ENCODE data around the gene RPP40. TPM values are rescaled to one million over a fixed set of nuclear protein-coding genes. Genes with fewer than 3 reads are reported as not detected.

Gene RPP40
- total RNA-seq, 4 donors from 2014 or later = 1.6 to 8.7 (median 4.6) TPM; not detected in 1

- H3K4me1 ChIP-seq = peaks cover 0 to 2% (median 0%) of the 10 kb centered on the region in 4 donors
- peaks cover 0 to 5% of the 10 kb centered on the region in 2 donors for H3K9me3 ChIP-seq
- H3K36me3 ChIP-seq = no peaks in the 10 kb centered on the region
- no peak overlapping the region for H3K4me3 ChIP-seq
- TF ChIP-seq POLR2AphosphoS5 (IDR thresholded peaks at IDR 0.05) (no peak), EP300 (IDR thresholded peaks at IDR 0.05; ENCODE audit: low read depth) (no peak), POLR2A (IDR thresholded peaks at IDR 0.05) (no peak)
- TF ChIP-seq, protein P1, sequence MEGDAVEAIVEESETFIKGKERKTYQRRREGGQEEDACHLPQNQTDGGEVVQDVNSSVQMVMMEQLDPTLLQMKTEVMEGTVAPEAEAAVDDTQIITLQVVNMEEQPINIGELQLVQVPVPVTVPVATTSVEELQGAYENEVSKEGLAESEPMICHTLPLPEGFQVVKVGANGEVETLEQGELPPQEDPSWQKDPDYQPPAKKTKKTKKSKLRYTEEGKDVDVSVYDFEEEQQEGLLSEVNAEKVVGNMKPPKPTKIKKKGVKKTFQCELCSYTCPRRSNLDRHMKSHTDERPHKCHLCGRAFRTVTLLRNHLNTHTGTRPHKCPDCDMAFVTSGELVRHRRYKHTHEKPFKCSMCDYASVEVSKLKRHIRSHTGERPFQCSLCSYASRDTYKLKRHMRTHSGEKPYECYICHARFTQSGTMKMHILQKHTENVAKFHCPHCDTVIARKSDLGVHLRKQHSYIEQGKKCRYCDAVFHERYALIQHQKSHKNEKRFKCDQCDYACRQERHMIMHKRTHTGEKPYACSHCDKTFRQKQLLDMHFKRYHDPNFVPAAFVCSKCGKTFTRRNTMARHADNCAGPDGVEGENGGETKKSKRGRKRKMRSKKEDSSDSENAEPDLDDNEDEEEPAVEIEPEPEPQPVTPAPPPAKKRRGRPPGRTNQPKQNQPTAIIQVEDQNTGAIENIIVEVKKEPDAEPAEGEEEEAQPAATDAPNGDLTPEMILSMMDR (IDR thresholded peaks at IDR 0.05) = no peak
- intact Hi-C loops (cut with DNase I; ENCODE audit: low total_unique reads) = no loop called here
- in situ Hi-C loops (cut with MboI; ENCODE audit: low pct_ligation_motif_present in 1 of 4, low pct_unique_long_range_greater_than_20kb in 1 of 4, low sequenced_read_pairs in 3 of 4) = no loop called here
- DNase-seq = no peak
- no peaks in the 10 kb centered on the region for H3K27me3 ChIP-seq
- WGBS, 2 donors (ENCODE audit: low coverage in 1 of 2) = 76% methylated on average over 9 of the region's 9 CpGs; no CpG with 5 or more reads in 1 of the 2 donors
- H3K27ac ChIP-seq = no peak overlapping the region
Measured at GRCh38 chr6:5046430-5046829, 42.6 kb upstream of the RPP40 start.

- TF ChIP-seq, protein P1 (IDR thresholded peaks at IDR 0.05) = no peak
- no peak for TF ChIP-seq POLR2A (IDR thresholded peaks at IDR 0.05)
- no peak for TF ChIP-seq EP300 (IDR thresholded peaks at IDR 0.05; ENCODE audit: low read depth)
- no peak for TF ChIP-seq POLR2AphosphoS5 (IDR thresholded peaks at IDR 0.05)
- no peak overlapping the region for H3K27ac ChIP-seq
- WGBS, 2 donors (ENCODE audit: low coverage in 1 of 2) = 63 to 68% methylated on average over 8 of the region's 8 CpGs
- intact Hi-C loops (cut with DNase I; ENCODE audit: low total_unique reads) (no loop called here), in situ Hi-C loops (cut with MboI; ENCODE audit: low pct_ligation_motif_present in 1 of 4, low pct_unique_long_range_greater_than_20kb in 1 of 4, low sequenced_read_pairs in 3 of 4) (no loop called here)
- no peaks in the 10 kb centered on the region for H3K9me3 ChIP-seq
- peaks cover 0 to 2% (median 0%) of the 10 kb centered on the region in 4 donors for H3K4me1 ChIP-seq
- DNase-seq = no peak
- H3K4me3 ChIP-seq = no peak overlapping the region
- H3K36me3 ChIP-seq = no peaks in the 10 kb centered on the region
- H3K27me3 ChIP-seq = no peaks in the 10 kb centered on the region
Measured at GRCh38 chr6:5045416-5045815, 41.6 kb upstream of the RPP40 start.

- in situ Hi-C loops (cut with MboI; ENCODE audit: low pct_ligation_motif_present in 1 of 4, low pct_unique_long_range_greater_than_20kb in 1 of 4, low sequenced_read_pairs in 3 of 4) = no loop called here
- H3K4me3 ChIP-seq = no peak overlapping the region
- 92% methylated on average over 3 of the region's 3 CpGs; no CpG with 5 or more reads in 1 of the 2 donors for WGBS, 2 donors (ENCODE audit: low coverage in 1 of 2)
Measured at GRCh38 chr6:5044866-5045265, 41.0 kb upstream of the RPP40 start.

DNA sequence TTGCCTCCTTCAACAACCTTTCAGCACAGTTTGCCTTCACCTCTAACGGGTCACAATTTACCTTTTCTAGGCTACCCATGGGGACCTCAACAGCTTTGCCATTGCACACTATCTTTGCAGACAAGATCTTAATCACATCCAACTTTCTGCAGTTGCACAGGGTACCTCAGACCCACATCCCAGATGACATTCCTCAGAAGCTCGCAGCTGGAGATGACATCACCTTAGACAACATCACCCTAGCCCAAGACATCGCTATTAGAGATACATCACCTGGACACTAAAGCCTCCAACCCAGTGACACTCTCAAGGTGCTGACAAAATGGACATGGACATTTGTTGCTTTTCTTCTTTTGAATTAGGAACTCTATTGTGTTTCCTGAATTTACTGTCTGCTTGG lies 38.6 kb upstream of the RPP40 start:
- 95 to 100% methylated on average over 2 to 3 of the region's 3 CpGs for WGBS, 2 donors (ENCODE audit: low coverage in 1 of 2)
- no peaks in the 10 kb centered on the region for H3K9me3 ChIP-seq
- no peak overlapping the region for H3K27ac ChIP-seq
- no peak for TF ChIP-seq EP300 (IDR thresholded peaks at IDR 0.05; ENCODE audit: low read depth)
- TF ChIP-seq POLR2A (IDR thresholded peaks at IDR 0.05) = no peak
- TF ChIP-seq POLR2AphosphoS5 (IDR thresholded peaks at IDR 0.05) = no peak
- TF ChIP-seq, protein P1 (IDR thresholded peaks at IDR 0.05) = no peak
- DNase-seq = no peak
- peaks cover 0 to 2% (median 0%) of the 10 kb centered on the region in 4 donors for H3K4me1 ChIP-seq
- in situ Hi-C loops (cut with MboI; ENCODE audit: low pct_ligation_motif_present in 1 of 4, low pct_unique_long_range_greater_than_20kb in 1 of 4, low sequenced_read_pairs in 3 of 4) (no loop called here), intact Hi-C loops (cut with DNase I; ENCODE audit: low total_unique reads) (no loop called here)
- no peaks in the 10 kb centered on the region for H3K27me3 ChIP-seq
- no peak overlapping the region for H3K4me3 ChIP-seq
- no peaks in the 10 kb centered on the region for H3K36me3 ChIP-seq

More at GRCh38 chr6:5044866-5045265, 41.0 kb upstream of the RPP40 start:
- Histone ChIP-seq H3K4me1 (peaks cover 0 to 2% (median 0%) of the 10 kb centered on the region in 4 donors), H3K36me3 (no peaks in the 10 kb centered on the region), H3K27me3 (no peaks in the 10 kb centered on the region), H3K9me3 (no peaks in the 10 kb centered on the region), H3K27ac (no peak overlapping the region)
- TF ChIP-seq POLR2A (IDR thresholded peaks at IDR 0.05) (no peak), EP300 (IDR thresholded peaks at IDR 0.05; ENCODE audit: low read depth) (no peak), POLR2AphosphoS5 (IDR thresholded peaks at IDR 0.05) (no peak)
- TF ChIP-seq, protein P1 (IDR thresholded peaks at IDR 0.05) = no peak
- intact Hi-C loops (cut with DNase I; ENCODE audit: low total_unique reads) = no loop called here
- DNase-seq = no peak
